Heart right ventricle (tissue), 16 donors: ENCODE measurements around the gene PSMD14. TPM values are rescaled to one million over a fixed set of nuclear protein-coding genes. Genes with fewer than 3 reads are reported as not detected.

ENCODE experiments used
- ATAC-seq, 8 donors: fragments of 200-7000 bp; cut with Tn5 transposase; one replicate each; pipeline ENCODE4 v1.9.1; 2020; ENCODE audit warnings: mild to moderate bottlenecking in 8 of 8, moderate library complexity in 8 of 8, moderate number of reproducible peaks in 1 of 8
- DNase-seq, 2 donors: peaks; one replicate each; pipeline ENCODE4 v3.0.0-alpha.2; 2020
- H3K27ac ChIP-seq, 10 donors: fragments of 200-600 bp; sonication (generic) in 2 of 10; one replicate each; pipeline versions ENCODE4 v1.5.0 to v1.8.0; 2020 to 2022; ENCODE audit warnings: mild to moderate bottlenecking in 3 of 10
- H3K27me3 ChIP-seq, 7 donors: fragments of 200-600 bp; one replicate each; pipeline ENCODE4 v1.8.0; 2021 to 2022; ENCODE audit warnings: mild to moderate bottlenecking in 2 of 7
- H3K36me3 ChIP-seq, 9 donors: fragments of 200-600 bp; sonication (generic) in 1 of 9; one replicate each; pipeline versions ENCODE4 v1.5.0 to v1.8.0; 2020 to 2022; ENCODE audit warnings: mild to moderate bottlenecking in 2 of 9
- H3K4me1 ChIP-seq, 9 donors: fragments of 200-600 bp; sonication (generic) in 1 of 9; one replicate each; pipeline versions ENCODE4 v1.5.0 to v1.8.0; 2020 to 2022; ENCODE audit warnings: mild to moderate bottlenecking in 4 of 9
- H3K4me3 ChIP-seq, 10 donors: fragments of 200-600 bp; sonication (generic) in 2 of 10; one replicate each; pipeline versions ENCODE4 v1.5.0 to v1.8.0; 2020 to 2022; ENCODE audit warnings: mild to moderate bottlenecking in 7 of 10, moderate library complexity in 2 of 10
- H3K9me3 ChIP-seq, 11 donors: fragments of 200-600 bp in 10 of 11; sonication (generic) in 2 of 11; one replicate each; pipeline versions ENCODE4 v1.5.0 to v1.8.0; 2013 to 2022; ENCODE audit warnings: mild to moderate bottlenecking in 2 of 11, control low read depth in 1 of 11, moderate library complexity in 1 of 11
- CTCF ChIP-seq, 9 donors: fragments of 200-600 bp; sonication (generic) in 2 of 9; IDR thresholded peaks; one replicate each; pipeline versions ENCODE4 v1.5.0 to v1.8.0; 2021 to 2022; ENCODE audit warnings: antibody characterized with exemption in 9 of 9, mild to moderate bottlenecking in 5 of 9, moderate library complexity in 1 of 9
- intact Hi-C, 10 donors: fragments of 100-400 bp; cut with DNase I; formaldehyde crosslinking; loops; one replicate each; pipeline versions ENCODE4 v1.11.1 to v1.14.2; 2022
- polyA plus RNA-seq, 2 donors: library from polyadenylated mRNA; stranded (reverse); fragments of 200-250 nt; gene quantifications; one replicate each; pipeline ENCODE4 v1.2.3, GENCODE V29; 2013
- total RNA-seq, 10 donors: library from RNA; stranded (reverse); fragmentation: NEBNext Ultra II Directional in 3 of 10; extraction: Animal tissue kit (Norgen Biotek cat#: 25700) in 3 of 10; gene quantifications; one replicate each; pipeline versions ENCODE4 v1.2.1 to v1.2.4, GENCODE V29; 2021 to 2023
- donor health status: Arrhythmogenic right ventricular cardiomyopathy.
- donor health status: ischemic (EF 13 %, LVEDD 7.1; RV severe dilation, severe dysfunction).
- donor health status: healthy with polysubstance abuse.
- donor health status: DM: no; HTN: yes; CAD: no.
- donor health status: DM: no; HTN: no; CAD: no.
- donor health status: ischemic (EF 25% LVEDD 6.9; RV normal size, moderate dysfunction).
- donor health status: ischemic (EF 25% LVEDD 5.7; RV mildly dilated, moderate dysfunction).
- donor health status: healthy.
- donor health status: DM: yes; HTN: yes; CAD: no.
- donor health status: Ischemic cardiomyopathy.
- donor health status: ischemic (EF 35%, LVEDD 5.7; RV mildly dilated, moderate dysfunction).
- donor health status: nonischemic (EF 11% LVEDD 7.7; RV severe dilation, severe dysfunction).
- donor health status: DM: yes; HTN: yes; CAD: no.
- donor health status: PGD.
- donor health status: ischemic (EF 29% LVEDD 5.4; RV normal size, mild dysfunction).
- donor health status: nonischemic (EF 23%, LVEDD 6.1; RV moderate dilation, normal function).

Gene PSMD14
- total and polyA plus RNA-seq, 12 donors: 21.6 to 66.9 (median 44.4) TPM

GRCh38 chr2:161448431-161448830 lies 140.2 kb downstream of the PSMD14 start:
- H3K27me3 ChIP-seq: peaks cover 0 to 32% (median 17%) of the 10 kb centered on the region in 7 donors
- H3K4me3 ChIP-seq: no peak overlapping the region
- TF ChIP-seq CTCF (IDR thresholded peaks at IDR 0.05): no peak
- H3K9me3 ChIP-seq: no peaks in the 10 kb centered on the region
- no peak for DNase-seq
- H3K4me1 ChIP-seq: no peaks in the 10 kb centered on the region
- no peak overlapping the region for H3K27ac ChIP-seq
- intact Hi-C loops: no loop called here
- no peak for ATAC-seq
- no peaks in the 10 kb centered on the region for H3K36me3 ChIP-seq

Other genes starting within 250 kb of the PSMD14 start
- 10 to 100 TPM; 25.0 to 39.7 (median 31.4) TPM for gene TANK, start 148.0 kb upstream of the PSMD14 start, total RNA-seq
- gene TANK, start 148.0 kb upstream of the PSMD14 start, polyA plus RNA-seq: 10 to 100 TPM; 20.4 to 24.3 TPM
- gene TBR1, start 107.9 kb downstream of the PSMD14 start, total RNA-seq: not detected
- gene TBR1, start 107.9 kb downstream of the PSMD14 start, polyA plus RNA-seq: not detected